Breast epithelium (tissue), 4 donors: ENCODE measurements around the gene RASSF10. TPM values are rescaled to one million over a fixed set of nuclear protein-coding genes. Genes with fewer than 3 reads are reported as not detected.

ENCODE experiments used
- DNase-seq, 2 donors: peaks; one replicate each; pipeline ENCODE4 v3.0.0-alpha.2; 2019; ENCODE audit warnings: low spot score in 2 of 2
- H3K27ac ChIP-seq, 2 donors: fragments of 200-600 bp; sonication (generic) in 1 of 2; one replicate each; pipeline ENCODE4 v1.5.1; 2016 to 2019; ENCODE audit warnings: mild to moderate bottlenecking in 1 of 2
- H3K27me3 ChIP-seq, 2 donors: fragments of 200-600 bp; sonication (generic) in 1 of 2; one replicate each; pipeline versions ENCODE4 v1.5.1 to v1.6.0; 2017 to 2019; ENCODE audit warnings: control low read depth in 1 of 2, mild to moderate bottlenecking in 1 of 2
- H3K36me3 ChIP-seq: fragments of 200-600 bp; one replicate; pipeline ENCODE4 v1.5.1; 2019
- H3K4me1 ChIP-seq, 2 donors: fragments of 200-600 bp; sonication (generic); one replicate each; pipeline ENCODE4 v1.5.1; 2016 to 2019; ENCODE audit warnings: control low read depth in 1 of 2
- H3K4me3 ChIP-seq, 3 donors: fragments of 200-600 bp; sonication (generic); 1 replicate in 2 of 3; 2 replicates in 1 of 3; pipeline ENCODE4 v1.5.1; 2016 to 2019; ENCODE audit warnings: mild to moderate bottlenecking in 3 of 3, moderate library complexity in 2 of 3
- H3K9me3 ChIP-seq, 2 donors: fragments of 200-600 bp; sonication (generic) in 1 of 2; one replicate each; pipeline ENCODE4 v1.5.1; 2016 to 2019; ENCODE audit warnings: control low read depth in 1 of 2
- CTCF ChIP-seq, 3 donors: fragments of 450-650 bp; IDR thresholded peaks; one replicate each; pipeline ENCODE4 v1.5.1; 2016 to 2017; ENCODE audit warnings: antibody characterized with exemption in 3 of 3, mild to moderate bottlenecking in 3 of 3, moderate library complexity in 3 of 3
- POLR2A ChIP-seq: fragments of 450-650 bp; IDR thresholded peaks from one replicate; pipeline ENCODE4 v1.6.1; 2016; ENCODE audit warnings: antibody characterized with exemption, mild to moderate bottlenecking, moderate library complexity
- POLR2AphosphoS5 ChIP-seq, 3 donors: sonication (generic); formaldehyde crosslinking; IDR thresholded peaks; one replicate each; pipeline ENCODE4 v1.6.1; 2017; ENCODE audit warnings: antibody characterized with exemption in 3 of 3
- intact Hi-C: fragments of 100-400 bp; cut with DNase I; formaldehyde crosslinking; loops from one replicate; pipeline ENCODE4 v1.15.1; 2023; ENCODE audit warnings: low total_unique reads
- total RNA-seq, 3 donors: library from RNA; depleted of rRNA; stranded (reverse); fragments of >200 nt; gene quantifications; one replicate each; pipeline ENCODE4 v1.1.0, GENCODE V29; 2016

The RASSF10 gene
- total RNA-seq, 3 donors from 2014 or later: 0.16 to 9.7 (median 3.9) TPM

- DNase-seq: no peak
- Histone ChIP-seq H3K4me1 (no peaks in the 10 kb centered on the region), H3K27ac (no peak overlapping the region), H3K9me3 (no peaks in the 10 kb centered on the region), H3K4me3 (no peak overlapping the region), H3K36me3 (no peaks in the 10 kb centered on the region), H3K27me3 (no peaks in the 10 kb centered on the region)
- TF ChIP-seq POLR2A (no peak), CTCF (IDR thresholded peaks at IDR 0.05) (no peak), POLR2AphosphoS5 (IDR thresholded peaks at IDR 0.05) (no peak)
- intact Hi-C loops: no loop called here
Observed at GRCh38 chr11:13061294-13061990, 52.3 kb downstream of the RASSF10 start.
